ENCODE measurements around the gene WWC2. TPM values are rescaled to one million over a fixed set of nuclear protein-coding genes. Genes with fewer than 3 reads are reported as not detected.

Gene WWC2
- total RNA-seq, 4 donors from 2014 or later: 11.2 to 14.7 (median 12.4) TPM

DNA sequence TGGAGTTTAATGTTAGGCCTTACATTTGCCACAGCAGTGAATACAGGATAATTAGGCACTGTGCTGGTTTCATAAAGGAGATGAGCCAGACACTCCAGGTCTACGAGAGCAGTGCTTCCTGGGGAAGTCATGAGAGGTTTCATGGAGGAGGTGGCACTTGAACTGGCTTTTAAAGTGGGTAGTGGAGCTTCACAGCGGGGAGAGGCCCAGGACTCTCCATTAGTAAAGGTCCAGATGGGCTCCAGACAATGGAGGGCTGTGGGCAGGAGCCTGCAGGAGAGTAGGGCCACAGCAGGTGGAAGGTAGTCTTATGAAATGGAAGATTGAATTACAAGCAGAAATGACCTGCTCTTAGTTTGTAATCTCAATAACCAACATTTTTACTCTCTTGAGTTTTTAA lies 192.0 kb downstream of the WWC2 start:
- DNase-seq (ENCODE audit: low spot score in 2 of 2): no peak
- H3K4me3 ChIP-seq (ENCODE audit: low read depth, poor library complexity, severe bottlenecking): no peak overlapping the region
- intact Hi-C loops (cut with DNase I; ENCODE audit: low total_unique reads): no loop called here
- WGBS, 2 donors: 93 to 95% methylated on average over 2 of the region's 2 CpGs
- TF ChIP-seq, protein P1, sequence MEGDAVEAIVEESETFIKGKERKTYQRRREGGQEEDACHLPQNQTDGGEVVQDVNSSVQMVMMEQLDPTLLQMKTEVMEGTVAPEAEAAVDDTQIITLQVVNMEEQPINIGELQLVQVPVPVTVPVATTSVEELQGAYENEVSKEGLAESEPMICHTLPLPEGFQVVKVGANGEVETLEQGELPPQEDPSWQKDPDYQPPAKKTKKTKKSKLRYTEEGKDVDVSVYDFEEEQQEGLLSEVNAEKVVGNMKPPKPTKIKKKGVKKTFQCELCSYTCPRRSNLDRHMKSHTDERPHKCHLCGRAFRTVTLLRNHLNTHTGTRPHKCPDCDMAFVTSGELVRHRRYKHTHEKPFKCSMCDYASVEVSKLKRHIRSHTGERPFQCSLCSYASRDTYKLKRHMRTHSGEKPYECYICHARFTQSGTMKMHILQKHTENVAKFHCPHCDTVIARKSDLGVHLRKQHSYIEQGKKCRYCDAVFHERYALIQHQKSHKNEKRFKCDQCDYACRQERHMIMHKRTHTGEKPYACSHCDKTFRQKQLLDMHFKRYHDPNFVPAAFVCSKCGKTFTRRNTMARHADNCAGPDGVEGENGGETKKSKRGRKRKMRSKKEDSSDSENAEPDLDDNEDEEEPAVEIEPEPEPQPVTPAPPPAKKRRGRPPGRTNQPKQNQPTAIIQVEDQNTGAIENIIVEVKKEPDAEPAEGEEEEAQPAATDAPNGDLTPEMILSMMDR (IDR thresholded peaks at IDR 0.05): no peak
- no peak for TF ChIP-seq POLR2A (IDR thresholded peaks at IDR 0.05)

DNA sequence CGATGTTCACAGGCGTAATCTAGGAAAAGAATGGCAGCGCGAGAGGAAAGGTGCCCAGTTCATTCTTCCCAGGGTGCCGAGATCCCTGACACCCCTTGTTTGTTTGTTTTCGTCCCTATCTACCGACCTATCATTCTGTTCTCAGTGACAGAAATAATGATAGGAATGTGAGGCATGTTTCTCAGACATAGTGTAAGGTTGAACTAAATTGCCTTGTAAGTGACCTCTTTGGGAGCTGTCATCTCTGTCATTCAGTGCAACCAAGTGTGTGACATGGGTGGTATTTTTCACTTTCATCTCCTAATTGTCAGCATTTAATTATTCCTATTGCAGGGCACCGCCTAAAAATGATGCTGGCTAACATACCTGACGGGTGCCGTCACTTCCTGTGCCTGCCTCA lies 196.7 kb downstream of the WWC2 start:
- H3K4me3 ChIP-seq (ENCODE audit: low read depth, poor library complexity, severe bottlenecking): no peak overlapping the region
- TF ChIP-seq POLR2A (IDR thresholded peaks at IDR 0.05): no peak
- TF ChIP-seq, protein P1 (IDR thresholded peaks at IDR 0.05): no peak
- intact Hi-C loops (cut with DNase I; ENCODE audit: low total_unique reads): no loop called here
- DNase-seq (ENCODE audit: low spot score in 2 of 2): no peak
- WGBS, 2 donors: 91 to 97% methylated on average over 10 of the region's 10 CpGs

DNA sequence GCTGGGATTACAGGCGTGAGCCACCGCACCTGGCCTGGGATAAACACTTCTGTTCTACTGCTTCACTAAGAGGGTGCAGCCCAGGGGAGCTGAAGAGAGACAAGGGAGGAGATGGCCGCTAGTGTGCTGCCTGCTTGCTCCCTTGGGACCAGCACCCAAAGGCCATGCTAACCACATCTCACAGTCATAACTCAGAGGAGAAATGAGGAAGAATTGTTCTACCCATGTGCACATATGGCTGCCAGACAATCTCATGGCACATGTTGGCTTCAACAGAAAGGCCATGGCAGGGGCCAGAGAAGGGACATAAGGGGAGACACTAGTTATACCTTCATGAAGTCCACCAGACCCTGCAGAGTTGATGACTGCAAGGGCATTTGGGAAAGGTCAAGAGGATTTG lies 198.6 kb downstream of the WWC2 start:
- TF ChIP-seq, protein P1 (IDR thresholded peaks at IDR 0.05): no peak
- no peak for TF ChIP-seq POLR2A (IDR thresholded peaks at IDR 0.05)
- no peak for DNase-seq (ENCODE audit: low spot score in 2 of 2)
- no peak overlapping the region for H3K4me3 ChIP-seq (ENCODE audit: low read depth, poor library complexity, severe bottlenecking)
- WGBS, 2 donors: 97 to 98% methylated on average over 3 of the region's 3 CpGs
- intact Hi-C loops (cut with DNase I; ENCODE audit: low total_unique reads): no loop called here

DNA sequence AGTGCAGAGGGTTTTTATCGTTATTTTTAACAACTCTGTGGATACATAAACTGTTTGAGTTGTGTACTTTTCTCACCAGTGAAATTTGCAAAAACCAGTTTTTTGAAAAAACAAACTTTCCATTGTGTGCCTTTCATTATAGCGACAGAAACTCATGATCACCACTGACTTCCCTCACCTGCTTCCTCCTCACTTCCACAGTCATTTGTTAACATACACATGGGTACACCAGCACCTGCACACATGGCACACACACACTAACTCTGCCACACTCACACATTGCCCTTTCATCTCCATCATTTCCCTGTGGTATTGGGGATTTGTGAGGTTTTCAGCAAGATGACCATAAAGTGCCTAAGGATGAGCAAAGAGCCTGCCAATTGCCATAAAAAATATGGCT lies 200.4 kb downstream of the WWC2 start:
- H3K4me3 ChIP-seq (ENCODE audit: low read depth, poor library complexity, severe bottlenecking): no peak overlapping the region
- no peak for TF ChIP-seq POLR2A (IDR thresholded peaks at IDR 0.05)
- TF ChIP-seq, protein P1 (IDR thresholded peaks at IDR 0.05): no peak
- intact Hi-C loops (cut with DNase I; ENCODE audit: low total_unique reads): no loop called here
- WGBS, 2 donors: 78 to 88% methylated on average over 2 of the region's 2 CpGs
- DNase-seq (ENCODE audit: low spot score in 2 of 2): no peak

DNA sequence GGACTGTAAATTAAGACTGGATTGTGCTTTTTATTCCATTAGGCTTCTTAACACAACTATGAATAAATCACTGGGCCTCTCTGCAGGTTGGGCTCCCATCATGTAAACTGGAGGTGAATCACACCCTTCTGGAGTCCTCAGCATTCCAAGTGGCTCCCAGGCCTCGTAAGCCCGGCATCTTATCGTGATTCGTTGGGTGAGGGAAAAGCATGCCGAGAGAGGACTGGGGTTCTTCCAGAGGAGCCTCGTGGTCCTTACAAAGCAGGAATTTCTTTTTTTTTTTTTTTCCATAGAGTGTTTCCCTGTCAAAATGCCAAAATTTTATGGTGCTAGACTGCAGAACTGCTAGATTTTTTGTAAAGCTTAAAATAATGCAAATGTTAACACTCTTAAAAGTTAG lies 201.0 kb downstream of the WWC2 start:
- intact Hi-C loops (cut with DNase I; ENCODE audit: low total_unique reads): no loop called here
- 75 to 82% methylated on average over 6 of the region's 6 CpGs for WGBS, 2 donors

DNA sequence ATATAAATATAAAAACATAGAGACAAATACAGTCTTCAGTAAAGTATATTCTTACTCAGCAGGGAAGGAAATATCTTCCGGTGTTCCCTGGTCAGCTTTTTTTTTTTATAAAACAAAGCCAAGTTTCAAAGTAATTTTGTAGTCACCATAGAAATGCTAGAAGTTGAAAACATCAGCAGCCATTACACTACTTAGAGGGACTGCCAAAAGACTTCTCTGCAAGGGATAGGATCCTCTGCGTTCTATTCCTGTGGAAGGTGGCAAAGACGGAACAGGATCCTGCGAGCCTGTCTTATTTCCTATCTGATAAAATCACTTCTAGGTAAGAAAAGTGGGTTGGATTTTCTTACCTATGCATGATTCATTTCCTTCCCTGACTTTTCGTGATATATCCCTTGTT lies 201.6 kb downstream of the WWC2 start:
- DNase-seq (ENCODE audit: low spot score in 2 of 2): no peak
- no peak overlapping the region for H3K4me3 ChIP-seq (ENCODE audit: low read depth, poor library complexity, severe bottlenecking)
- intact Hi-C loops (cut with DNase I; ENCODE audit: low total_unique reads): no loop called here
- WGBS, 2 donors: 82 to 85% methylated on average over 5 of the region's 5 CpGs
- no peak for TF ChIP-seq POLR2A (IDR thresholded peaks at IDR 0.05)
- TF ChIP-seq, protein P1 (IDR thresholded peaks at IDR 0.05): no peak

More for the DNA sequence above, 201.0 kb downstream of the WWC2 start:
- TF ChIP-seq POLR2A (IDR thresholded peaks at IDR 0.05): no peak
- TF ChIP-seq, protein P1 (IDR thresholded peaks at IDR 0.05): no peak
- H3K4me3 ChIP-seq (ENCODE audit: low read depth, poor library complexity, severe bottlenecking): no peak overlapping the region
- DNase-seq (ENCODE audit: low spot score in 2 of 2): no peak
